Activated T-cell treated with anti-CD3 and anti-CD28 coated beads, Interleukin-2, amount 50 U/mL, for 72 hours (primary cell): ENCODE measurements around the gene RPS14. TPM values are rescaled to one million over a fixed set of nuclear protein-coding genes. Genes with fewer than 3 reads are reported as not detected.

Experiments
- ATAC-seq, 2 donors: fragments of 150-1000 bp; cut with Tn5 transposase; replicated peaks in 1 of 2; 2 replicates each; pipeline ENCODE4 v1.10.0; 2021; ENCODE audit warnings: moderate library complexity in 2 of 2, mild to moderate bottlenecking in 1 of 2
- DNase-seq, 2 donors: peaks; one replicate each; pipeline ENCODE4 v3.0.0; 2021 to 2022; ENCODE audit warnings: mixed read lengths in 1 of 2
- H3K27ac Mint-ChIP-seq: one replicate; pipeline ENCODE4 v1.8.0; 2022; ENCODE audit warnings: mild to moderate bottlenecking, moderate library complexity, mixed read lengths
- H3K27me3 Mint-ChIP-seq: one replicate; pipeline ENCODE4 v1.8.0; 2022; ENCODE audit warnings: low read depth, mixed read lengths
- H3K36me3 Mint-ChIP-seq, 2 donors: one replicate each; pipeline ENCODE4 v1.8.0; 2022; ENCODE audit warnings: mixed read lengths in 2 of 2, mild to moderate bottlenecking in 1 of 2; ENCODE audit not compliant: insufficient read depth in 2 of 2
- H3K4me1 Mint-ChIP-seq: one replicate; pipeline ENCODE4 v1.8.0; 2022; ENCODE audit warnings: low read depth, mixed read lengths
- H3K4me3 Mint-ChIP-seq, 2 donors: one replicate each; pipeline ENCODE4 v1.8.0; 2022; ENCODE audit warnings: mild to moderate bottlenecking in 2 of 2, mixed read lengths in 2 of 2, moderate library complexity in 2 of 2
- H3K9me3 Mint-ChIP-seq, 2 donors: one replicate each; pipeline ENCODE4 v1.8.0; 2022; ENCODE audit warnings: mixed read lengths in 2 of 2
- total RNA-seq, 2 donors: library from RNA; stranded (reverse); gene quantifications; one replicate each; pipeline ENCODE4 v1.2.3, GENCODE V29; 2022

RPS14 gene
- total RNA-seq: 1,000 to 10,000 TPM; 2,954 to 3,917 TPM

- Mint-ChIP-seq H3K4me3 (peak within 1 kb of the TSS; percentile 89 to 97), H3K36me3 (peaks cover 29 to 43% of the 10 kb centered on the region in 2 donors), H3K27me3 (no peaks in the 10 kb centered on the region), H3K9me3 (no peaks in the 10 kb centered on the region), H3K27ac (peak within 1 kb of the TSS; percentile 99), H3K4me1 (peaks cover 32% of the 10 kb centered on the region)
- ATAC-seq (peak; percentile 97 to 98), DNase-seq (peak; percentile 93 to 96)
Observed at GRCh38 chr5:150449517-150450339, at the start of gene RPS14. Gene RPS14, minus strand, starts transcription at chr5:150449739. Its CDS starts 2,006 bp downstream, at chr5:150447733.

- DNase-seq: no peak
Observed at GRCh38 chr5:150498971-150499370, 49.4 kb upstream of the RPS14 start.

GRCh38 chr5:150498501-150498900 lies 49.0 kb upstream of the RPS14 start:
- H3K27ac Mint-ChIP-seq: no peak overlapping the region

More at GRCh38 chr5:150498971-150499370, 49.4 kb upstream of the RPS14 start:
- Mint-ChIP-seq H3K9me3 (no peaks in the 10 kb centered on the region), H3K27ac (no peak overlapping the region), H3K4me1 (no peaks in the 10 kb centered on the region), H3K27me3 (no peaks in the 10 kb centered on the region), H3K36me3 (no peaks in the 10 kb centered on the region), H3K4me3 (no peak overlapping the region)
- ATAC-seq: no peak

GRCh38 chr5:150497989-150498317 lies 48.4 kb upstream of the RPS14 start:
- no peaks in the 10 kb centered on the region for H3K4me1 Mint-ChIP-seq
- no peak for ATAC-seq
- H3K27me3 Mint-ChIP-seq: no peaks in the 10 kb centered on the region
- no peak for DNase-seq
- no peaks in the 10 kb centered on the region for H3K36me3 Mint-ChIP-seq
- H3K27ac Mint-ChIP-seq: no peak overlapping the region
- H3K4me3 Mint-ChIP-seq: no peak overlapping the region
- no peaks in the 10 kb centered on the region for H3K9me3 Mint-ChIP-seq

More at GRCh38 chr5:150498501-150498900, 49.0 kb upstream of the RPS14 start:
- DNase-seq: no peak
- Mint-ChIP-seq H3K9me3 (no peaks in the 10 kb centered on the region), H3K4me3 (no peak overlapping the region), H3K4me1 (no peaks in the 10 kb centered on the region), H3K36me3 (no peaks in the 10 kb centered on the region), H3K27me3 (no peaks in the 10 kb centered on the region)
- ATAC-seq: no peak

- Mint-ChIP-seq H3K27ac (no peak overlapping the region), H3K4me1 (no peaks in the 10 kb centered on the region), H3K27me3 (no peaks in the 10 kb centered on the region), H3K4me3 (no peak overlapping the region), H3K36me3 (no peaks in the 10 kb centered on the region), H3K9me3 (no peaks in the 10 kb centered on the region)
- DNase-seq (no peak), ATAC-seq (no peak)
Observed at GRCh38 chr5:150497274-150497988, 47.9 kb upstream of the RPS14 start.

- ATAC-seq (no peak), DNase-seq (no peak)
- Mint-ChIP-seq H3K4me1 (no peaks in the 10 kb centered on the region), H3K9me3 (no peaks in the 10 kb centered on the region), H3K27me3 (no peaks in the 10 kb centered on the region), H3K4me3 (no peak overlapping the region), H3K36me3 (no peaks in the 10 kb centered on the region), H3K27ac (no peak overlapping the region)
Observed at GRCh38 chr5:150496534-150496933, 47.0 kb upstream of the RPS14 start.

- Mint-ChIP-seq H3K4me1 (no peaks in the 10 kb centered on the region), H3K9me3 (no peaks in the 10 kb centered on the region), H3K27ac (no peak overlapping the region), H3K36me3 (no peaks in the 10 kb centered on the region), H3K4me3 (no peak overlapping the region), H3K27me3 (no peaks in the 10 kb centered on the region)
- DNase-seq (no peak), ATAC-seq (no peak)
Observed at GRCh38 chr5:150496098-150496497, 46.6 kb upstream of the RPS14 start.

GRCh38 chr5:150492621-150493020 lies 43.1 kb upstream of the RPS14 start:
- H3K36me3 Mint-ChIP-seq: no peaks in the 10 kb centered on the region
- H3K27me3 Mint-ChIP-seq: peaks cover 3% of the 10 kb centered on the region
- peaks cover under 1% of the 10 kb centered on the region for H3K4me1 Mint-ChIP-seq
- ATAC-seq (no peak), DNase-seq (no peak)
- H3K27ac Mint-ChIP-seq: no peak overlapping the region
- no peak overlapping the region for H3K4me3 Mint-ChIP-seq
- no peaks in the 10 kb centered on the region for H3K9me3 Mint-ChIP-seq

- no peak for DNase-seq
- peaks cover 0 to 1% of the 10 kb centered on the region in 2 donors for H3K36me3 Mint-ChIP-seq
- no peak overlapping the region for H3K4me3 Mint-ChIP-seq
- H3K9me3 Mint-ChIP-seq: no peaks in the 10 kb centered on the region
- peaks cover 6% of the 10 kb centered on the region for H3K27me3 Mint-ChIP-seq
- ATAC-seq: no peak
- no peak overlapping the region for H3K27ac Mint-ChIP-seq
- peaks cover 8% of the 10 kb centered on the region for H3K4me1 Mint-ChIP-seq
Observed at GRCh38 chr5:150491876-150492275, 42.3 kb upstream of the RPS14 start.

- DNase-seq: no peak
- H3K4me1 Mint-ChIP-seq: peaks cover 8% of the 10 kb centered on the region
- H3K36me3 Mint-ChIP-seq: peaks cover 0 to 1% of the 10 kb centered on the region in 2 donors
- ATAC-seq: no peak
- H3K4me3 Mint-ChIP-seq: no peak overlapping the region
- peaks cover 6% of the 10 kb centered on the region for H3K27me3 Mint-ChIP-seq
- H3K27ac Mint-ChIP-seq: no peak overlapping the region
- no peaks in the 10 kb centered on the region for H3K9me3 Mint-ChIP-seq
Observed at GRCh38 chr5:150490754-150491153, 41.2 kb upstream of the RPS14 start.

- peaks cover 0 to 1% of the 10 kb centered on the region in 2 donors for H3K36me3 Mint-ChIP-seq
- no peaks in the 10 kb centered on the region for H3K9me3 Mint-ChIP-seq
- H3K27ac Mint-ChIP-seq: no peak overlapping the region
- no peak for DNase-seq
- H3K27me3 Mint-ChIP-seq: peaks cover 6% of the 10 kb centered on the region
- no peak overlapping the region for H3K4me3 Mint-ChIP-seq
- no peak for ATAC-seq
- H3K4me1 Mint-ChIP-seq: peaks cover 8% of the 10 kb centered on the region
Observed at GRCh38 chr5:150490296-150490669, 40.7 kb upstream of the RPS14 start.

- H3K27me3 Mint-ChIP-seq: peaks cover 11% of the 10 kb centered on the region
- DNase-seq (no peak), ATAC-seq (no peak)
- H3K9me3 Mint-ChIP-seq: no peaks in the 10 kb centered on the region
- H3K4me3 Mint-ChIP-seq: no peak overlapping the region
- peaks cover 8% of the 10 kb centered on the region for H3K4me1 Mint-ChIP-seq
- H3K36me3 Mint-ChIP-seq: peaks cover 0 to 1% of the 10 kb centered on the region in 2 donors
- H3K27ac Mint-ChIP-seq: no peak overlapping the region
Observed at GRCh38 chr5:150489360-150490295, 40.1 kb upstream of the RPS14 start.
